GM12878 (cell line): ENCODE data around the gene NKRF.

Source experiments
- CHD2 ChIP-seq: IDR thresholded peaks from 2 replicates; pipeline ENCODE4 v1.6.1; 2011; ENCODE audit warnings: low read depth, low read length, improper control_type of control experiment, borderline replicate concordance
- EZH2 ChIP-seq: IDR thresholded peaks from 2 replicates; pipeline ENCODE4 v1.6.1; 2012; ENCODE audit warnings: low read depth, mild to moderate bottlenecking, control low read depth, inconsistent platforms, low read length, borderline replicate concordance; ENCODE audit not compliant: control insufficient read depth
- GABPA ChIP-seq: IDR thresholded peaks from 2 replicates; pipeline ENCODE4 v1.6.1; 2014; ENCODE audit warnings: antibody characterized with exemption, low read depth, mild to moderate bottlenecking, inconsistent platforms
- MYC ChIP-seq: IDR thresholded peaks from 2 replicates; pipeline ENCODE4 v1.6.1; 2011; ENCODE audit warnings: mild to moderate bottlenecking, low read length, moderate library complexity, inconsistent platforms; ENCODE audit not compliant: insufficient read depth, insufficient replicate concordance, insufficient read length, severe bottlenecking
- POLR2A ChIP-seq: IDR thresholded peaks from 2 replicates; pipeline ENCODE4 v1.6.1; 2011; ENCODE audit warnings: low read depth, mild to moderate bottlenecking, low read length
- POLR2AphosphoS5 ChIP-seq: IDR thresholded peaks from 2 replicates; pipeline ENCODE4 v1.6.1; 2011; ENCODE audit warnings: mild to moderate bottlenecking, low read length, inconsistent platforms
- STAT3 ChIP-seq: IDR thresholded peaks from 2 replicates; pipeline ENCODE4 v1.6.1; 2011; ENCODE audit warnings: low read depth, low read length, improper control_type of control experiment
- TF ChIP-seq, protein P1 (sequence below): IDR thresholded peaks from 2 replicates; pipeline ENCODE4 v1.6.1; 2011; ENCODE audit warnings: low read depth, mild to moderate bottlenecking, low read length, moderate library complexity, borderline replicate concordance; ENCODE audit errors: extremely low read depth
- TF ChIP-seq, protein P2 (sequence below), 3 experiments: IDR thresholded peaks in 2 of 3; conservative IDR thresholded peaks in 1 of 3; 2 replicates each; pipeline ENCODE4 v1.5.1; 2011; ENCODE audit warnings: low read depth in 3 of 3, low read length in 3 of 3, mild to moderate bottlenecking in 3 of 3, control low read depth in 2 of 3, moderate library complexity in 2 of 3, inconsistent platforms in 1 of 3, mixed read lengths in 1 of 3; ENCODE audit not compliant: control insufficient read depth in 2 of 3, insufficient read depth in 1 of 3; ENCODE audit errors: extremely low read depth in 1 of 3

- TF ChIP-seq POLR2AphosphoS5 (no peak), EZH2 (no peak), GABPA (no peak), MYC (no peak), CHD2 (no peak), POLR2A (no peak), STAT3 (no peak)
- TF ChIP-seq, protein P1, sequence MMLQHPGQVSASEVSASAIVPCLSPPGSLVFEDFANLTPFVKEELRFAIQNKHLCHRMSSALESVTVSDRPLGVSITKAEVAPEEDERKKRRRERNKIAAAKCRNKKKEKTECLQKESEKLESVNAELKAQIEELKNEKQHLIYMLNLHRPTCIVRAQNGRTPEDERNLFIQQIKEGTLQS: no peak
- TF ChIP-seq, protein P2, sequence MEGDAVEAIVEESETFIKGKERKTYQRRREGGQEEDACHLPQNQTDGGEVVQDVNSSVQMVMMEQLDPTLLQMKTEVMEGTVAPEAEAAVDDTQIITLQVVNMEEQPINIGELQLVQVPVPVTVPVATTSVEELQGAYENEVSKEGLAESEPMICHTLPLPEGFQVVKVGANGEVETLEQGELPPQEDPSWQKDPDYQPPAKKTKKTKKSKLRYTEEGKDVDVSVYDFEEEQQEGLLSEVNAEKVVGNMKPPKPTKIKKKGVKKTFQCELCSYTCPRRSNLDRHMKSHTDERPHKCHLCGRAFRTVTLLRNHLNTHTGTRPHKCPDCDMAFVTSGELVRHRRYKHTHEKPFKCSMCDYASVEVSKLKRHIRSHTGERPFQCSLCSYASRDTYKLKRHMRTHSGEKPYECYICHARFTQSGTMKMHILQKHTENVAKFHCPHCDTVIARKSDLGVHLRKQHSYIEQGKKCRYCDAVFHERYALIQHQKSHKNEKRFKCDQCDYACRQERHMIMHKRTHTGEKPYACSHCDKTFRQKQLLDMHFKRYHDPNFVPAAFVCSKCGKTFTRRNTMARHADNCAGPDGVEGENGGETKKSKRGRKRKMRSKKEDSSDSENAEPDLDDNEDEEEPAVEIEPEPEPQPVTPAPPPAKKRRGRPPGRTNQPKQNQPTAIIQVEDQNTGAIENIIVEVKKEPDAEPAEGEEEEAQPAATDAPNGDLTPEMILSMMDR (IDR thresholded peaks at IDR 0.05 in 2 of 3, conservative IDR thresholded peaks at IDR 0.05 in 1 of 3; ENCODE audit: control insufficient read depth in 2 of 3, extremely low read depth in 1 of 3, insufficient read depth in 1 of 3, low read depth in 3 of 3, low read length in 3 of 3): no peak
Measured at GRCh38 chrX:119573840-119574393, 32.3 kb downstream of the NKRF start.
